IMR-90 (cell line): ENCODE results near the gene CSHL1. TPM values are rescaled to one million over a fixed set of nuclear protein-coding genes. Genes with fewer than 3 reads are reported as not detected.

ENCODE experiments used
- ATAC-seq: fragments of 200-7000 bp; cut with Tn5 transposase; 2 replicates; pipeline ENCODE4 v1.9.1; 2020; ENCODE audit warnings: low read depth, mild to moderate bottlenecking, moderate library complexity
- BruUV-seq: library from RNA; stranded (reverse); fragments of 400-500 nt; replicated peaks from 2 replicates; lab custom pipeline; 2021; lab: Mats Ljungman, UMichigan
- CTCF ChIA-PET: fragments of 300-600 bp; formaldehyde crosslinking; extraction: SDS; loops from one replicate; lab custom pipeline; 2021; ENCODE audit warnings: antibody characterized with exemption; lab: Yijun Ruan, JAX
- POLR2A ChIA-PET: fragments of 300-600 bp; sonication (Branson Sonifier 250); formaldehyde crosslinking; loops from one replicate; lab custom pipeline; 2022; ENCODE audit warnings: antibody characterized with exemption; ENCODE audit not compliant: unreplicated experiment; lab: Charles Lee
- DNase-seq: peaks from one replicate; pipeline ENCODE4 v3.0.0; 2013
- H2AFZ ChIP-seq: replicated peaks from 2 replicates; pipeline ENCODE3; 2013; ENCODE audit warnings: low read length, mild to moderate bottlenecking; ENCODE audit not compliant: poor library complexity
- H2AK5ac ChIP-seq: 2 replicates; pipeline ENCODE4 v1.6.1; 2013; ENCODE audit warnings: low read depth, low read length, inconsistent platforms
- H2AK9ac ChIP-seq: replicated peaks from 2 replicates; pipeline ENCODE3; 2013; ENCODE audit warnings: mild to moderate bottlenecking, low read depth, low read length, moderate library complexity; ENCODE audit not compliant: poor library complexity
- H2BK120ac ChIP-seq: 2 replicates; pipeline ENCODE4 v1.6.1; 2013; ENCODE audit warnings: low read depth, low read length, inconsistent platforms
- H2BK15ac ChIP-seq: 3 replicates; pipeline ENCODE4 v1.6.1; 2013; ENCODE audit warnings: low read depth, low read length, inconsistent platforms
- H2BK20ac ChIP-seq: 2 replicates; pipeline ENCODE4 v1.6.1; 2013; ENCODE audit warnings: low read depth, mild to moderate bottlenecking, inconsistent platforms, low read length, moderate library complexity
- H2BK5ac ChIP-seq: 2 replicates; pipeline ENCODE4 v1.6.1; 2013; ENCODE audit warnings: mild to moderate bottlenecking, low read depth, low read length, inconsistent platforms; ENCODE audit not compliant: poor library complexity, severe bottlenecking
- H3K14ac ChIP-seq: replicated peaks from 2 replicates; pipeline ENCODE4 v1.6.1; 2013; ENCODE audit warnings: low read depth, low read length, inconsistent platforms
- H3K18ac ChIP-seq: 2 replicates; pipeline ENCODE4 v1.6.1; 2013; ENCODE audit warnings: low read depth, low read length, control low read depth
- H3K23ac ChIP-seq: 2 replicates; pipeline ENCODE4 v1.6.1; 2013; ENCODE audit warnings: low read depth, low read length, inconsistent platforms
- H3K27ac ChIP-seq: 2 replicates; pipeline ENCODE4 v1.5.1; 2013; ENCODE audit warnings: mild to moderate bottlenecking, control low read depth, low read length; ENCODE audit not compliant: insufficient read depth
- H3K27me3 ChIP-seq: 2 replicates; pipeline ENCODE4 v1.6.1; 2013; ENCODE audit warnings: low read length; ENCODE audit not compliant: control insufficient read depth, insufficient read depth
- H3K36me3 ChIP-seq: 2 replicates; pipeline ENCODE4 v1.6.1; 2013; ENCODE audit warnings: low read length, mixed read lengths; ENCODE audit not compliant: control insufficient read depth, insufficient read depth
- H3K4ac ChIP-seq: 2 replicates; pipeline ENCODE4 v1.6.1; 2013; ENCODE audit warnings: low read depth, low read length, inconsistent platforms
- H3K4me1 ChIP-seq: 2 replicates; pipeline ENCODE4 v1.6.1; 2013; ENCODE audit warnings: low read length, mixed read lengths; ENCODE audit not compliant: control insufficient read depth, insufficient read depth
- H3K4me2 ChIP-seq: 2 replicates; pipeline ENCODE4 v1.6.1; 2013; ENCODE audit warnings: low read depth, mild to moderate bottlenecking, control low read depth, low read length, moderate library complexity
- H3K4me3 ChIP-seq: 2 replicates; pipeline ENCODE4 v1.5.1; 2013; ENCODE audit warnings: low read depth, mild to moderate bottlenecking, control low read depth, low read length, moderate library complexity; ENCODE audit not compliant: insufficient read depth
- H3K56ac ChIP-seq: 2 replicates; pipeline ENCODE4 v1.6.1; 2013; ENCODE audit warnings: low read length, inconsistent platforms; ENCODE audit not compliant: insufficient read depth; ENCODE audit errors: extremely low read depth
- H3K79me1 ChIP-seq, 2 experiments: 2 replicates each; pipeline ENCODE4 v1.6.1; 2013; ENCODE audit warnings: low read length in 2 of 2, inconsistent platforms in 1 of 2, low read depth in 1 of 2
- H3K9ac ChIP-seq: 2 replicates; pipeline ENCODE4 v1.6.1; 2013; ENCODE audit warnings: low read depth, low read length, control low read depth
- H3K9me1 ChIP-seq: 2 replicates; pipeline ENCODE4 v1.6.1; 2013; ENCODE audit warnings: low read length, inconsistent platforms; ENCODE audit not compliant: insufficient read depth
- H3K9me3 ChIP-seq: 2 replicates; pipeline ENCODE4 v1.6.1; 2013; ENCODE audit warnings: low read length; ENCODE audit not compliant: control insufficient read depth, insufficient read depth
- H4K20me1 ChIP-seq: 2 replicates; pipeline ENCODE4 v1.6.1; 2013; ENCODE audit warnings: low read length, inconsistent platforms; ENCODE audit not compliant: insufficient read depth
- H4K5ac ChIP-seq: 2 replicates; pipeline ENCODE4 v1.6.1; 2013; ENCODE audit warnings: mild to moderate bottlenecking, low read depth, low read length, control low read depth
- H4K8ac ChIP-seq, 2 experiments: 2 replicates each; pipeline ENCODE4 v1.6.1; 2013; ENCODE audit warnings: low read depth in 2 of 2, low read length in 2 of 2, control low read depth in 1 of 2, inconsistent platforms in 1 of 2
- H4K91ac ChIP-seq: 2 replicates; pipeline ENCODE4 v1.6.1; 2013; ENCODE audit warnings: low read depth, low read length, inconsistent platforms; ENCODE audit not compliant: insufficient read depth
- CHD1 ChIP-seq: IDR thresholded peaks from 2 replicates; pipeline ENCODE4 v1.6.1; 2012; ENCODE audit warnings: low read depth, low read length, improper control_type of control experiment
- CTCF ChIP-seq: conservative IDR thresholded peaks from 2 replicates; pipeline ENCODE4 v1.5.1; 2012; ENCODE audit warnings: mild to moderate bottlenecking, low read depth, low read length, improper control_type of control experiment
- MAFK ChIP-seq: IDR thresholded peaks from 2 replicates; pipeline ENCODE4 v1.6.1; 2012; ENCODE audit warnings: low read depth, low read length, improper control_type of control experiment
- MXI1 ChIP-seq: IDR thresholded peaks from 2 replicates; pipeline ENCODE4 v1.6.1; 2012; ENCODE audit warnings: low read depth, mild to moderate bottlenecking, low read length, moderate library complexity, borderline replicate concordance
- RCOR1 ChIP-seq: IDR thresholded peaks from 2 replicates; pipeline ENCODE4 v1.6.1; 2012; ENCODE audit warnings: mild to moderate bottlenecking, low read length, improper control_type of control experiment; ENCODE audit not compliant: insufficient replicate concordance
- RFX5 ChIP-seq: IDR thresholded peaks from 2 replicates; pipeline ENCODE4 v1.8.0; 2012; ENCODE audit warnings: low read depth, mild to moderate bottlenecking, low read length, moderate library complexity
- USF2 ChIP-seq: fragments of 150-350 bp; IDR thresholded peaks from 2 replicates; pipeline ENCODE4 v1.6.1; 2017; ENCODE audit warnings: mild to moderate bottlenecking, antibody characterized with exemption, low read length, low read depth
- WGBS, 2 experiments: methylation state at CpG; one replicate each; pipeline versions ENCODE4 v1.1.5 to v1.1.7; 2013; ENCODE audit warnings: missing lambda C conversion rate in 2 of 2; ENCODE audit not compliant: insufficient read length in 1 of 2; ENCODE audit errors: extremely low coverage in 2 of 2; 5-methylcytosine and 5-hydroxymethylcytosine counted together
- dilution Hi-C: fragments of 300-500 bp; cut with HindIII; formaldehyde crosslinking; loops from one replicate; pipeline ENCODE4 v1.14.3; 2018; ENCODE audit warnings: low sequenced_read_pairs; ENCODE audit not compliant: unreplicated experiment
- in situ Hi-C: fragments of 300-500 bp; cut with MboI; formaldehyde crosslinking; loops from 3 replicates; pipeline ENCODE4 v1.14.3; 2019; ENCODE audit warnings: low sequenced_read_pairs, inconsistent platforms, mixed read lengths
- intact Hi-C: fragments of 100-400 bp; cut with micrococcal nuclease; formaldehyde crosslinking; loops from 2 replicates; pipeline ENCODE4 v1.10.0; 2022
- polyA plus RNA-seq, 3 experiments: library from polyadenylated mRNA; depleted of rRNA; stranded (reverse); fragments of >200 nt; gene quantifications; 2 replicates each; pipeline ENCODE4 v1.2.3, GENCODE V29; 2012; ENCODE audit warnings: low replicate concordance in 1 of 3
- total RNA-seq: library from RNA; depleted of rRNA; stranded (reverse); fragments of >200 nt; gene quantifications from 2 replicates; pipeline ENCODE4 v1.2.3, GENCODE V29; 2012

Gene CSHL1
- total and polyA plus RNA-seq, 2 of the 4 experiments (the other 2 are of a cell fraction) = not detected

DNA sequence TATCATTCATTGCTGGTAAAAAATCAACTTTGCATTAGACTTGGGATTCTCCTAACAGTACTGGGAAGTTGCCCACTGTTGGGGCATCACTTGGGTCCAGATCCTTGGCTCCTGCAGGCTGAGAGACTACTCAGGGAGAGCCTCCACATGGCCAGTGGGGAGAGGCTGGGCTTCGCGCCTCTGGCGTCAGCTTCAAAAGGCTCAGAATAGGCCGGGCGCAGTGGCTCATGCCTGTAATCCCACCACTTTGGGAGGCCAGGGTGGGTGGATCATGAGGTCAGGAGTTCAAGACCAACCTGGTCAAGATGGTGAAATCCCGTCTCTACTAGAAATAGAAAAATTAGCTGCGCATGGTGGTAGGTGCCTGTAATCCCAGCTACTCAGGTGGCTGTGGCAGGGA lies 3.4 kb upstream of the CSHL1 start:
- Histone ChIP-seq H3K9ac (no peak overlapping the region), H3K4me1 (no peaks in the 10 kb centered on the region), H3K18ac (no peak overlapping the region), H2AFZ (no peak overlapping the region), H4K5ac (no peak overlapping the region), H4K20me1 (no peaks in the 10 kb centered on the region), H2AK9ac (no peak overlapping the region), H3K56ac (no peak overlapping the region), H3K27ac (no peak overlapping the region), H2BK20ac (no peak overlapping the region), H3K27me3 (peaks cover 52% of the 10 kb centered on the region), H4K91ac (no peak overlapping the region), H3K9me3 (no peaks in the 10 kb centered on the region), H2BK15ac (no peak overlapping the region), H2BK120ac (no peak overlapping the region), H4K8ac (no peak overlapping the region), H3K4me2 (no peak overlapping the region), H3K23ac (no peak overlapping the region), H3K9me1 (no peaks in the 10 kb centered on the region), H3K79me1 (no peaks in the 10 kb centered on the region), H2AK5ac (no peak overlapping the region), H3K14ac (no peak overlapping the region), H3K36me3 (no peaks in the 10 kb centered on the region), H3K4ac (no peak overlapping the region), H3K4me3 (no peak overlapping the region), H2BK5ac (no peak overlapping the region)
- no peak for ATAC-seq
- WGBS, 2 experiments = 100% methylated on average over 2 of the region's 7 CpGs; no CpG with 5 or more reads in 1 of the 2 experiments
- in situ Hi-C loops (loop anchor here (10.0 kb wide), 2 partner anchors 110 to 370 kb away; partner anchors contain the start of gene ICAM2), dilution Hi-C loops (no loop called here), intact Hi-C loops (loop anchor here (10.0 kb wide), 1 partner anchor 370 kb away; no protein-coding TSS in a partner anchor)
- POLR2A ChIA-PET = no interaction called here
- no TSS peak for BruUV-seq
- CTCF ChIA-PET = no interaction called here
- no peak for TF ChIP-seq MXI1
- no peak for TF ChIP-seq USF2
- no peak for TF ChIP-seq CTCF
- TF ChIP-seq RFX5 = no peak
- no peak for TF ChIP-seq RCOR1
- no peak for TF ChIP-seq MAFK
- TF ChIP-seq CHD1 = no peak
- no peak for DNase-seq
